Tibial nerve (tissue), 4 donors: Measurements from ENCODE around the gene CD300E. TPM values are rescaled to one million over a fixed set of nuclear protein-coding genes. Genes with fewer than 3 reads are reported as not detected.

Source experiments
- DNase-seq, 2 donors: peaks; one replicate each; pipeline ENCODE4 v3.0.0-alpha.2; 2019; ENCODE audit warnings: low spot score in 2 of 2
- H3K27ac ChIP-seq, 4 donors: fragments of 200-600 bp; sonication (generic) in 3 of 4; one replicate each; pipeline ENCODE4 v1.5.1; 2017 to 2019; ENCODE audit warnings: mild to moderate bottlenecking in 1 of 4
- H3K27me3 ChIP-seq, 2 donors: fragments of 200-600 bp; sonication (generic) in 1 of 2; one replicate each; pipeline versions ENCODE4 v1.5.1 to v1.6.0; 2017 to 2019
- H3K36me3 ChIP-seq, 3 donors: fragments of 200-600 bp; sonication (generic); one replicate each; pipeline ENCODE4 v1.5.1; 2018 to 2019
- H3K4me1 ChIP-seq, 4 donors: fragments of 200-600 bp; sonication (generic) in 3 of 4; one replicate each; pipeline ENCODE4 v1.5.1; 2017 to 2019
- H3K4me3 ChIP-seq, 4 donors: fragments of 200-600 bp; sonication (generic) in 3 of 4; one replicate each; pipeline ENCODE4 v1.5.1; 2017 to 2019; ENCODE audit warnings: mild to moderate bottlenecking in 1 of 4, moderate library complexity in 1 of 4
- H3K9me3 ChIP-seq, 4 donors: fragments of 200-600 bp; sonication (generic) in 3 of 4; one replicate each; pipeline ENCODE4 v1.5.1; 2017 to 2019
- CTCF ChIP-seq, 5 experiments: fragments of 200-600 bp in 3 of 5; fragments of 450-650 bp in 2 of 5; sonication (generic) in 3 of 5; IDR thresholded peaks; one replicate each; pipeline ENCODE4 v1.5.1; 2016 to 2019; ENCODE audit warnings: antibody characterized with exemption in 5 of 5, mild to moderate bottlenecking in 3 of 5, moderate library complexity in 2 of 5
- EP300 ChIP-seq, 2 donors: sonication (generic); formaldehyde crosslinking; IDR thresholded peaks; one replicate each; pipeline ENCODE4 v1.6.1; 2017; ENCODE audit warnings: antibody characterized with exemption in 2 of 2, mild to moderate bottlenecking in 1 of 2
- POLR2A ChIP-seq, 2 donors: fragments of 450-650 bp; IDR thresholded peaks; one replicate each; pipeline ENCODE4 v1.6.1; 2017; ENCODE audit warnings: antibody characterized with exemption in 2 of 2, mild to moderate bottlenecking in 2 of 2, moderate library complexity in 2 of 2
- WGBS, 2 donors: methylation state at CpG; one replicate each; pipeline ENCODE4 v1.1.5; 2018; 5-methylcytosine and 5-hydroxymethylcytosine counted together
- total RNA-seq, 4 donors: library from RNA; depleted of rRNA; stranded (reverse); fragments of >200 nt; gene quantifications; one replicate each; pipeline ENCODE4 v1.1.0, GENCODE V29; 2016

The CD300E gene
- total RNA-seq, 4 donors from 2014 or later = under 0.01 to 1.8 (median 0.51) TPM

GRCh38 chr17:74598346-74599022, 25.1 kb downstream of the CD300E start:
- no peak for DNase-seq
- TF ChIP-seq EP300 (IDR thresholded peaks at IDR 0.05) = no peak
- TF ChIP-seq POLR2A (IDR thresholded peaks at IDR 0.05) = no peak
- TF ChIP-seq CTCF (IDR thresholded peaks at IDR 0.05) = no peak
- no peaks in the 10 kb centered on the region for H3K4me1 ChIP-seq

GRCh38 chr17:74597069-74597790, 26.3 kb downstream of the CD300E start:
- no peak overlapping the region for H3K27ac ChIP-seq
- no peak overlapping the region for H3K4me3 ChIP-seq
- DNase-seq = no peak
- peaks cover 0 to 16% of the 10 kb centered on the region in 2 donors for H3K27me3 ChIP-seq
- TF ChIP-seq POLR2A (IDR thresholded peaks at IDR 0.05) (no peak), EP300 (IDR thresholded peaks at IDR 0.05) (no peak), CTCF (IDR thresholded peaks at IDR 0.05) (no peak)
- H3K36me3 ChIP-seq = no peaks in the 10 kb centered on the region
- H3K9me3 ChIP-seq = no peaks in the 10 kb centered on the region
- no peaks in the 10 kb centered on the region for H3K4me1 ChIP-seq
- 64 to 71% methylated on average over 8 of the region's 8 CpGs for WGBS, 2 donors

More at GRCh38 chr17:74598346-74599022, 25.1 kb downstream of the CD300E start:
- Histone ChIP-seq H3K4me3 (no peak overlapping the region), H3K27ac (no peak overlapping the region), H3K36me3 (no peaks in the 10 kb centered on the region), H3K27me3 (peaks cover 0 to 13% of the 10 kb centered on the region in 2 donors), H3K9me3 (no peaks in the 10 kb centered on the region)
- 70% methylated on average over 4 of the region's 4 CpGs for WGBS, 2 donors

- TF ChIP-seq POLR2A (IDR thresholded peaks at IDR 0.05) (no peak), EP300 (IDR thresholded peaks at IDR 0.05) (no peak), CTCF (IDR thresholded peaks at IDR 0.05) (no peak)
- Histone ChIP-seq H3K27me3 (peaks cover 0 to 16% of the 10 kb centered on the region in 2 donors), H3K4me3 (no peak overlapping the region), H3K36me3 (no peaks in the 10 kb centered on the region), H3K4me1 (no peaks in the 10 kb centered on the region), H3K9me3 (no peaks in the 10 kb centered on the region), H3K27ac (no peak overlapping the region)
- 62 to 76% methylated on average over 6 of the region's 6 CpGs for WGBS, 2 donors
- no peak for DNase-seq
Measured at GRCh38 chr17:74595037-74595750, 28.3 kb downstream of the CD300E start.

- TF ChIP-seq EP300 (IDR thresholded peaks at IDR 0.05) (no peak), CTCF (IDR thresholded peaks at IDR 0.05) (no peak), POLR2A (IDR thresholded peaks at IDR 0.05) (no peak)
- peaks cover 0 to 3% of the 10 kb centered on the region in 2 donors for H3K27me3 ChIP-seq
- H3K9me3 ChIP-seq = peaks cover 0 to 10% (median 0%) of the 10 kb centered on the region in 4 donors
- no peaks in the 10 kb centered on the region for H3K36me3 ChIP-seq
- no peaks in the 10 kb centered on the region for H3K4me1 ChIP-seq
- H3K4me3 ChIP-seq = no peak within 1 kb of the TSS
- 67 to 70% methylated on average over 14 of the region's 14 CpGs for WGBS, 2 donors
- H3K27ac ChIP-seq = no peak within 1 kb of the TSS
- DNase-seq = no peak
Measured at GRCh38 chr17:74592087-74592990, 31.2 kb downstream of the CD300E start, which contains the start of gene CD300LD. Gene CD300LD, minus strand, starts transcription at chr17:74592283. Its CDS starts 81 bp downstream, at chr17:74592202.
